ENCODE results near the gene FUT7. TPM values are rescaled to one million over a fixed set of nuclear protein-coding genes. Genes with fewer than 3 reads are reported as not detected.

FUT7 gene
- total and polyA plus RNA-seq, 2 of the 13 experiments (the other 11 are each of a cell fraction or from before 2014, with no cell fraction given), result 0.05 TPM; not detected in 1

- FAIRE-seq (no peak), DNase-seq (ENCODE audit: low spot score) (no peak), ATAC-seq (no peak)
- Histone ChIP-seq H3K4me2 (ENCODE audit: low read depth, low read length) (no peak overlapping the region), H3K27me3 (ENCODE audit: control insufficient read depth in 1 of 2, insufficient read depth in 2 of 2, low read length in 2 of 2) (peaks cover 3 to 50% of the 10 kb centered on the region in 2 experiments; a peak in 3 of 5 replicates), H3K4me3 (replicated peaks in 1 of 3; ENCODE audit: insufficient read depth in 1 of 3, low read depth in 2 of 3, low read length in 3 of 3) (no peak overlapping the region), H3K9ac (ENCODE audit: insufficient read depth, low read depth, low read length) (no peak overlapping the region), H3K4me1 (ENCODE audit: insufficient read depth, low read length) (peaks cover 43% of the 10 kb centered on the region), H3K27ac (ENCODE audit: extremely low read length, insufficient read depth, low read length) (no peak overlapping the region), H2AFZ (ENCODE audit: low read length) (no peak overlapping the region), H4K20me1 (ENCODE audit: insufficient read depth, low read length) (no peaks in the 10 kb centered on the region), H3K9me3 (ENCODE audit: low read length) (no peaks in the 10 kb centered on the region), H3K79me2 (ENCODE audit: insufficient read depth, low read length) (no peaks in the 10 kb centered on the region), H3K36me3 (replicated peaks in 1 of 2; ENCODE audit: control insufficient read depth in 1 of 2, insufficient read depth in 2 of 2, low read length in 2 of 2) (no peaks in the 10 kb centered on the region)
- ChIA-PET POLR2A (no interaction called here), CTCF (ENCODE audit: low intra/inter-chr PET ratio, low total read pairs) (no interaction called here)
- 49% methylated on average over 4 of the region's 11 CpGs for WGBS (ENCODE audit: low lambda C conversion rate)
- no TSS peak for BruUV-seq (replicated peaks)
- no peak for TF ChIP-seq HNRNPUL1 (IDR thresholded peaks at IDR 0.05; ENCODE audit: low read depth, low read length)
- TF ChIP-seq ATAD3A (CRISPR knock-in tag; IDR thresholded peaks at IDR 0.05), result no peak
- 0 out of 2 replicates have a peak, but pooled peaks have one; percentile 26 for TF ChIP-seq LCORL (IDR thresholded peaks at IDR 0.05)
- TF ChIP-seq LCORL (CRISPR knock-in tag; IDR thresholded peaks at IDR 0.05), result no peak
- TF ChIP-seq MNT (IDR thresholded peaks at IDR 0.05), result 0 out of 2 replicates have a peak, but pooled peaks have one; percentile 33
- TF ChIP-seq NBN (conservative IDR thresholded peaks at IDR 0.05), result peak; percentile 88; the same call in 1 of the 2 replicates
- no peak for TF ChIP-seq BORCS8-MEF2B (CRISPR knock-in tag; IDR thresholded peaks at IDR 0.05)
- no peak for TF ChIP-seq ADNP (CRISPR knock-in tag; IDR thresholded peaks at IDR 0.05)
- 0 out of 2 replicates have a peak, but pooled peaks have one; percentile 75 for TF ChIP-seq PLRG1 (conservative IDR thresholded peaks at IDR 0.05)
- 0 out of 2 replicates have a peak, but pooled peaks have one; percentile 37 for TF ChIP-seq NFRKB (IDR thresholded peaks at IDR 0.05)
- no peak for TF ChIP-seq SRSF4 (IDR thresholded peaks at IDR 0.05; ENCODE audit: low read depth, low read length, poor library complexity, severe bottlenecking)
- 0 out of 2 replicates have a peak, but pooled peaks have one; percentile 21 for TF ChIP-seq FOXA1 (IDR thresholded peaks at IDR 0.05)
- TF ChIP-seq FOXA1 (CRISPR knock-in tag; IDR thresholded peaks at IDR 0.05), result no peak
- peak; percentile 22; the same call in 1 of the 2 replicates for TF ChIP-seq RAD51 (IDR thresholded peaks at IDR 0.05; ENCODE audit: borderline replicate concordance)
- in situ Hi-C loops (cut with HindIII; ENCODE audit: extremely low pct_ligation_motif_present, low pct_unique_long_range_greater_than_20kb) (no loop called here), intact Hi-C loops (cut with micrococcal nuclease; ENCODE audit: unreplicated experiment) (no loop called here)
Measured at GRCh38 chr9:136983656-136984314, 48.1 kb downstream of the FUT7 start.
